ENCODE measurements around the gene OR8D4. TPM values are rescaled to one million over a fixed set of nuclear protein-coding genes. Genes with fewer than 3 reads are reported as not detected.
"Not testable (repeated sequence)": the region's sequence is repeated elsewhere in the genome, so short reads cannot be mapped to it uniquely, and the experiment has no call there.

Gene OR8D4
- total and polyA plus RNA-seq, 10 of the 15 experiments (the other 5 are each of a cell fraction or from before 2014, with no cell fraction given): not detected

DNA sequence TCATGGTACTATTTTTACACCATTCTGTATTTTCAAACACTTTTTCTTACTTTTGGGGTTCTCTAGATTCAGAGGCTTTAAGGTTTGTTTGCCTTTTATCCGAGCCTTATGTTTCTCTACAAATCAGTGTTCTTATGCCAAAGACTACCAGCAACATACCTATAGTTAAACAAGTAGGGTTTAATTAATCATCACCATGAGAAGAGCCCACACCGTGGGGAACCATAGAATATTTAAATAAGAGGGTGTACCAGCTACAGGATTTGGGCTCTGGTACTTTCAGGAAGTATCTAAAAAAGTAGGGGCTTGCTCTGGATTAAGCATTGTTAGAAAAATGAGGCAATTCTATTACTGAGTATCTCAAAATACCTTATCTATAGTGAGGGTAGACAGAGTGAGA lies 42.2 kb upstream of the OR8D4 start:
- Histone ChIP-seq H3K36me3 (ENCODE audit: control insufficient read depth in 2 of 2, insufficient read depth in 2 of 2, low read length in 1 of 2) (no peaks in the 10 kb centered on the region), H3K4me2 (ENCODE audit: control insufficient read depth, insufficient read depth) (no peak overlapping the region), H2AFZ (ENCODE audit: control insufficient read depth, low read depth, low read length) (no peak overlapping the region), H4K20me1 (ENCODE audit: control insufficient read depth, insufficient read depth) (no peaks in the 10 kb centered on the region), H3K27me3 (replicated peaks in 1 of 2; ENCODE audit: control insufficient read depth in 2 of 2, insufficient read depth in 2 of 2, low read length in 1 of 2) (no peaks in the 10 kb centered on the region; a peak in 1 of 4 replicates), H3K9ac (ENCODE audit: control insufficient read depth, insufficient read depth, low read length) (no peak overlapping the region), H3K79me2 (ENCODE audit: control insufficient read depth, insufficient read depth, low read length) (no peaks in the 10 kb centered on the region), H3K27ac (ENCODE audit: control insufficient read depth, insufficient read depth) (no peak overlapping the region), H3K4me3 (no peak overlapping the region), H3K4me1 (ENCODE audit: control insufficient read depth, insufficient read depth, low read length) (no peaks in the 10 kb centered on the region), H3K9me3 (replicated peaks; ENCODE audit: control insufficient read depth, insufficient read depth, low read length) (no peaks in the 10 kb centered on the region)
- ChIA-PET SMC1A (ENCODE audit: uncharacterized antibody, unreplicated experiment) (no interaction called here), CTCF (no interaction called here), RAD21 (ENCODE audit: unreplicated experiment) (no interaction called here), POLR2A (no interaction called here)
- BruUV-seq (replicated peaks): no TSS peak
- intact Hi-C loops (cut with micrococcal nuclease; ENCODE audit: unreplicated experiment): no loop called here
- TF ChIP-seq SUZ12 (IDR thresholded peaks at IDR 0.05; ENCODE audit: unreplicated experiment) (no peak), EGR1 (IDR thresholded peaks at IDR 0.05; ENCODE audit: borderline replicate concordance in 1 of 2, low read depth in 2 of 2, low read length in 2 of 2) (no peak), GABPA (IDR thresholded peaks at IDR 0.05; ENCODE audit: low read depth) (no peak), ZNF384 (IDR thresholded peaks at IDR 0.05; ENCODE audit: borderline replicate concordance, low read depth, low read length) (no peak), POU2F2 (IDR thresholded peaks at IDR 0.05; ENCODE audit: borderline replicate concordance, low read depth, low read length) (no peak), NFIC (IDR thresholded peaks at IDR 0.05; ENCODE audit: low read depth, low read length) (no peak), MTA3 (IDR thresholded peaks at IDR 0.05; ENCODE audit: borderline replicate concordance, low read length) (no peak), CBX5 (IDR thresholded peaks at IDR 0.05; ENCODE audit: low read depth) (no peak)
- TF ChIP-seq, protein P1, sequence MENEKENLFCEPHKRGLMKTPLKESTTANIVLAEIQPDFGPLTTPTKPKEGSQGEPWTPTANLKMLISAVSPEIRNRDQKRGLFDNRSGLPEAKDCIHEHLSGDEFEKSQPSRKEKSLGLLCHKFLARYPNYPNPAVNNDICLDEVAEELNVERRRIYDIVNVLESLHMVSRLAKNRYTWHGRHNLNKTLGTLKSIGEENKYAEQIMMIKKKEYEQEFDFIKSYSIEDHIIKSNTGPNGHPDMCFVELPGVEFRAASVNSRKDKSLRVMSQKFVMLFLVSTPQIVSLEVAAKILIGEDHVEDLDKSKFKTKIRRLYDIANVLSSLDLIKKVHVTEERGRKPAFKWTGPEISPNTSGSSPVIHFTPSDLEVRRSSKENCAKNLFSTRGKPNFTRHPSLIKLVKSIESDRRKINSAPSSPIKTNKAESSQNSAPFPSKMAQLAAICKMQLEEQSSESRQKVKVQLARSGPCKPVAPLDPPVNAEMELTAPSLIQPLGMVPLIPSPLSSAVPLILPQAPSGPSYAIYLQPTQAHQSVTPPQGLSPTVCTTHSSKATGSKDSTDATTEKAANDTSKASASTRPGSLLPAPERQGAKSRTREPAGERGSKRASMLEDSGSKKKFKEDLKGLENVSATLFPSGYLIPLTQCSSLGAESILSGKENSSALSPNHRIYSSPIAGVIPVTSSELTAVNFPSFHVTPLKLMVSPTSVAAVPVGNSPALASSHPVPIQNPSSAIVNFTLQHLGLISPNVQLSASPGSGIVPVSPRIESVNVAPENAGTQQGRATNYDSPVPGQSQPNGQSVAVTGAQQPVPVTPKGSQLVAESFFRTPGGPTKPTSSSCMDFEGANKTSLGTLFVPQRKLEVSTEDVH (IDR thresholded peaks at IDR 0.05; ENCODE audit: low read depth, partially characterized antibody): no peak
- TF ChIP-seq, protein P2, sequence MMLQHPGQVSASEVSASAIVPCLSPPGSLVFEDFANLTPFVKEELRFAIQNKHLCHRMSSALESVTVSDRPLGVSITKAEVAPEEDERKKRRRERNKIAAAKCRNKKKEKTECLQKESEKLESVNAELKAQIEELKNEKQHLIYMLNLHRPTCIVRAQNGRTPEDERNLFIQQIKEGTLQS (IDR thresholded peaks at IDR 0.05; ENCODE audit: borderline replicate concordance, extremely low read depth, low read depth, low read length): no peak
- FAIRE-seq (peak; percentile 23), DNase-seq (ENCODE audit: low read depth, low spot score) (no peak), ATAC-seq (no peak)
- WGBS (ENCODE audit: insufficient coverage, insufficient replicate concordance, low lambda C conversion rate, missing lambda C conversion rate): 0% methylated on average over 2 of the region's 2 CpGs
- in situ Hi-C loops (cut with MboI): no loop called here

GRCh38 chr11:123865293-123865692 lies 36.7 kb upstream of the OR8D4 start:
- DNase-seq (ENCODE audit: low read depth, low spot score); H3K4me1 ChIP-seq (ENCODE audit: control insufficient read depth, insufficient read depth, low read length); H3K9me3 ChIP-seq (replicated peaks; ENCODE audit: control insufficient read depth, insufficient read depth, low read length); FAIRE-seq; H3K4me3 ChIP-seq; H3K36me3 ChIP-seq (ENCODE audit: control insufficient read depth in 2 of 2, insufficient read depth in 2 of 2, low read length in 1 of 2); RAD21 ChIA-PET (ENCODE audit: unreplicated experiment); H2AFZ ChIP-seq (ENCODE audit: control insufficient read depth, low read depth, low read length); intact Hi-C loops (cut with micrococcal nuclease; ENCODE audit: unreplicated experiment); H3K9ac ChIP-seq (ENCODE audit: control insufficient read depth, insufficient read depth, low read length); POLR2A ChIA-PET; H3K4me2 ChIP-seq (ENCODE audit: control insufficient read depth, insufficient read depth); H3K27me3 ChIP-seq (replicated peaks in 1 of 2; ENCODE audit: control insufficient read depth in 2 of 2, insufficient read depth in 2 of 2, low read length in 1 of 2); H4K20me1 ChIP-seq (ENCODE audit: control insufficient read depth, insufficient read depth); SMC1A ChIA-PET (ENCODE audit: uncharacterized antibody, unreplicated experiment); H3K79me2 ChIP-seq (ENCODE audit: control insufficient read depth, insufficient read depth, low read length); ATAC-seq; CTCF ChIA-PET; H3K27ac ChIP-seq (ENCODE audit: control insufficient read depth, insufficient read depth); in situ Hi-C loops (cut with MboI); BruUV-seq (replicated peaks): not testable (repeated sequence)
- 24% methylated on average over 6 of the region's 7 CpGs for WGBS (ENCODE audit: insufficient coverage, insufficient replicate concordance, low lambda C conversion rate, missing lambda C conversion rate)

Data from GM12878 (cell line).